CD4-positive, CD25-positive, alpha-beta regulatory T cell (primary cell): Measurements from ENCODE around the gene ZNF681. TPM values are rescaled to one million over a fixed set of nuclear protein-coding genes. Genes with fewer than 3 reads are reported as not detected.

Source experiments
- ATAC-seq, 2 donors: fragments of 150-1000 bp; cut with Tn5 transposase; one replicate each; pipeline ENCODE4 v1.10.0; 2021; ENCODE audit warnings: low read depth in 2 of 2, moderate number of reproducible peaks in 2 of 2, moderate library complexity in 1 of 2
- DNase-seq, 3 donors: peaks; one replicate each; pipeline versions ENCODE4 v3.0.0 to v3.0.0-alpha.2; 2012 to 2022; ENCODE audit warnings: mixed read lengths in 1 of 3
- H3K27ac ChIP-seq: one replicate; pipeline ENCODE4 v1.7.0; 2013; ENCODE audit warnings: mild to moderate bottlenecking, low read length; ENCODE audit not compliant: insufficient read depth, poor library complexity, severe bottlenecking
- H3K27me3 ChIP-seq: one replicate; pipeline ENCODE4 v1.7.0; 2013; ENCODE audit warnings: low read length; ENCODE audit not compliant: control insufficient read depth, insufficient read depth
- H3K36me3 ChIP-seq: one replicate; pipeline ENCODE4 v1.7.0; 2013; ENCODE audit warnings: mild to moderate bottlenecking, low read length, moderate library complexity; ENCODE audit not compliant: control insufficient read depth, insufficient read depth
- H3K4me1 ChIP-seq: 2 replicates; pipeline ENCODE4 v1.7.0; 2013; ENCODE audit warnings: mild to moderate bottlenecking, low read length; ENCODE audit not compliant: insufficient read depth, control insufficient read depth, poor library complexity, severe bottlenecking
- H3K4me3 ChIP-seq: one replicate; pipeline ENCODE4 v1.7.0; 2013; ENCODE audit warnings: low read depth, mild to moderate bottlenecking, low read length, moderate library complexity
- H3K9me3 ChIP-seq, 2 experiments: 1 replicate in 1 of 2; 2 replicates in 1 of 2; pipeline ENCODE4 v1.7.0; 2013; ENCODE audit warnings: low read length in 2 of 2, mild to moderate bottlenecking in 1 of 2, moderate library complexity in 1 of 2; ENCODE audit not compliant: control insufficient read depth in 2 of 2
- H3K27ac Mint-ChIP-seq, 3 donors: one replicate each; pipeline ENCODE4 v1.8.0; 2020 to 2022; ENCODE audit warnings: mild to moderate bottlenecking in 3 of 3, mixed read lengths in 3 of 3, moderate library complexity in 2 of 3
- H3K27me3 Mint-ChIP-seq: one replicate; pipeline ENCODE4 v1.8.0; 2022; ENCODE audit warnings: mild to moderate bottlenecking, mixed read lengths
- H3K36me3 Mint-ChIP-seq: one replicate; pipeline ENCODE4 v1.8.0; 2020; ENCODE audit warnings: mixed read lengths
- H3K4me1 Mint-ChIP-seq, 4 donors: one replicate each; pipeline ENCODE4 v1.8.0; 2020 to 2022; ENCODE audit warnings: mixed read lengths in 4 of 4, mild to moderate bottlenecking in 1 of 4
- H3K4me3 Mint-ChIP-seq, 4 donors: one replicate each; pipeline ENCODE4 v1.8.0; 2020 to 2022; ENCODE audit warnings: mild to moderate bottlenecking in 4 of 4, mixed read lengths in 4 of 4, moderate library complexity in 3 of 4
- H3K9me3 Mint-ChIP-seq, 7 donors: one replicate each; pipeline ENCODE4 v1.8.0; 2020 to 2022; ENCODE audit warnings: mixed read lengths in 7 of 7, mild to moderate bottlenecking in 3 of 7, moderate library complexity in 2 of 7
- polyA plus RNA-seq, 4 donors: library from polyadenylated mRNA; unstranded; fragments of 300-500 nt; fragmentation: Illumina TruSeq; gene quantifications; one replicate each; pipeline ENCODE4 v1.2.3, GENCODE V29; 2021
- total RNA-seq: library from RNA; stranded (reverse); gene quantifications from one replicate; pipeline ENCODE4 v1.2.3, GENCODE V29; 2022

Gene ZNF681
- 1.9 TPM for total RNA-seq
- 1 to 10 TPM; 1.7 to 2.9 (median 2.2) TPM for polyA plus RNA-seq

- ATAC-seq = peak; percentile 91 to 95
- peaks cover 17% of the 10 kb centered on the region for H3K36me3 Mint-ChIP-seq
- H3K36me3 ChIP-seq = peaks cover under 1% of the 10 kb centered on the region
- H3K9me3 Mint-ChIP-seq = peaks cover 0 to 10% (median 5%) of the 10 kb centered on the region in 7 donors
- peak within 1 kb of the TSS; percentile 82 for H3K27ac ChIP-seq
- no peaks in the 10 kb centered on the region for H3K27me3 Mint-ChIP-seq
- peak within 1 kb of the TSS; percentile 89 to 99 (median 96) for H3K4me3 Mint-ChIP-seq
- no peaks in the 10 kb centered on the region for H3K27me3 ChIP-seq
- peak; percentile 80 to 93 (median 88) for DNase-seq
- no peaks in the 10 kb centered on the region for H3K9me3 ChIP-seq
- peaks cover 8 to 42% (median 20%) of the 10 kb centered on the region in 4 donors for H3K4me1 Mint-ChIP-seq
- peaks cover 13% of the 10 kb centered on the region for H3K4me1 ChIP-seq
- H3K4me3 ChIP-seq = peak within 1 kb of the TSS; percentile 82
- H3K27ac Mint-ChIP-seq = peak within 1 kb of the TSS; percentile 95 to 98 (median 95)
Observed at GRCh38 chr19:23758187-23759074, at the start of gene ZNF681. TSS of gene ZNF681 (minus strand) at chr19:23758891. CDS start at chr19:23758749, 142 bp downstream.

- H3K4me1 Mint-ChIP-seq = peaks cover 0 to 34% (median 10%) of the 10 kb centered on the region in 4 donors
- Histone ChIP-seq H3K9me3 (no peaks in the 10 kb centered on the region), H3K27ac (no peak overlapping the region), H3K36me3 (peaks cover 2% of the 10 kb centered on the region), H3K4me3 (no peak overlapping the region), H3K27me3 (no peaks in the 10 kb centered on the region), H3K4me1 (peaks cover 16% of the 10 kb centered on the region)
- no peak overlapping the region for H3K4me3 Mint-ChIP-seq
- DNase-seq (no peak), ATAC-seq (no peak)
- no peak overlapping the region for H3K27ac Mint-ChIP-seq
- peaks cover 13% of the 10 kb centered on the region for H3K36me3 Mint-ChIP-seq
- H3K9me3 Mint-ChIP-seq = peaks cover 0 to 10% (median 1%) of the 10 kb centered on the region in 7 donors
- no peaks in the 10 kb centered on the region for H3K27me3 Mint-ChIP-seq
Observed at GRCh38 chr19:23804676-23805075, 46.0 kb upstream of the ZNF681 start.

GRCh38 chr19:23802290-23802689, 43.6 kb upstream of the ZNF681 start:
- peak overlapping the region; percentile 25 for H3K27ac ChIP-seq
- no peaks in the 10 kb centered on the region for H3K27me3 ChIP-seq
- H3K27me3 Mint-ChIP-seq = no peaks in the 10 kb centered on the region
- H3K4me1 ChIP-seq = peaks cover 21% of the 10 kb centered on the region
- no peak for DNase-seq
- peaks cover 4 to 47% (median 19%) of the 10 kb centered on the region in 4 donors for H3K4me1 Mint-ChIP-seq
- H3K36me3 ChIP-seq = no peaks in the 10 kb centered on the region
- no peaks in the 10 kb centered on the region for H3K9me3 ChIP-seq
- no peaks in the 10 kb centered on the region for H3K36me3 Mint-ChIP-seq
- peaks cover 0 to 17% (median 0%) of the 10 kb centered on the region in 7 donors for H3K9me3 Mint-ChIP-seq
- peak overlapping the region; percentile 51 to 76 (median 72) for H3K4me3 Mint-ChIP-seq
- H3K27ac Mint-ChIP-seq = peak overlapping the region; percentile 86 to 92 (median 89)
- peak overlapping the region; percentile 52 for H3K4me3 ChIP-seq
- no peak for ATAC-seq

- H3K36me3 Mint-ChIP-seq = no peaks in the 10 kb centered on the region
- Histone ChIP-seq H3K4me1 (peaks cover 21% of the 10 kb centered on the region), H3K9me3 (no peaks in the 10 kb centered on the region), H3K4me3 (peak overlapping the region; percentile 52), H3K27me3 (no peaks in the 10 kb centered on the region), H3K36me3 (no peaks in the 10 kb centered on the region), H3K27ac (peak overlapping the region; percentile 25)
- DNase-seq (no peak), ATAC-seq (no peak)
- peaks cover 0 to 18% (median under 1%) of the 10 kb centered on the region in 7 donors for H3K9me3 Mint-ChIP-seq
- H3K27me3 Mint-ChIP-seq = no peaks in the 10 kb centered on the region
- H3K4me1 Mint-ChIP-seq = peaks cover 4 to 49% (median 19%) of the 10 kb centered on the region in 4 donors
- H3K4me3 Mint-ChIP-seq = peak overlapping the region; percentile 72 to 76 (median 73)
- H3K27ac Mint-ChIP-seq = peak overlapping the region; percentile 86 to 92 (median 89)
Observed at GRCh38 chr19:23801803-23802202, 43.1 kb upstream of the ZNF681 start.

- peaks cover 21% of the 10 kb centered on the region for H3K4me1 ChIP-seq
- Mint-ChIP-seq H3K4me1 (peaks cover 4 to 55% (median 19%) of the 10 kb centered on the region in 4 donors), H3K27ac (peak overlapping the region; percentile 69 to 92 (median 81)), H3K27me3 (no peaks in the 10 kb centered on the region), H3K36me3 (no peaks in the 10 kb centered on the region), H3K9me3 (peaks cover 0 to 12% (median 3%) of the 10 kb centered on the region in 7 donors), H3K4me3 (peak overlapping the region in 2 of 4 donors; percentile 11 to 68)
- peaks cover 6% of the 10 kb centered on the region in 2 experiments for H3K9me3 ChIP-seq
- no peaks in the 10 kb centered on the region for H3K27me3 ChIP-seq
- no peak overlapping the region for H3K4me3 ChIP-seq
- ATAC-seq (no peak), DNase-seq (no peak)
- H3K36me3 ChIP-seq = no peaks in the 10 kb centered on the region
- peak overlapping the region; percentile 18 for H3K27ac ChIP-seq
Observed at GRCh38 chr19:23800868-23801267, 42.2 kb upstream of the ZNF681 start.

- ATAC-seq (no peak), DNase-seq (no peak)
- H3K27ac ChIP-seq = peak overlapping the region; percentile 63
- Mint-ChIP-seq H3K27ac (peak overlapping the region; percentile 69 to 92 (median 81)), H3K9me3 (peaks cover 0 to 13% (median 3%) of the 10 kb centered on the region in 7 donors), H3K4me1 (peaks cover 4 to 55% (median 19%) of the 10 kb centered on the region in 4 donors), H3K36me3 (no peaks in the 10 kb centered on the region), H3K4me3 (peak overlapping the region in 3 of 4 donors; percentile 65 to 87 (median 68)), H3K27me3 (no peaks in the 10 kb centered on the region)
- H3K27me3 ChIP-seq = no peaks in the 10 kb centered on the region
- peaks cover 11 to 12% of the 10 kb centered on the region in 2 experiments for H3K9me3 ChIP-seq
- H3K4me3 ChIP-seq = peak overlapping the region; percentile 28
- H3K36me3 ChIP-seq = no peaks in the 10 kb centered on the region
- peaks cover 21% of the 10 kb centered on the region for H3K4me1 ChIP-seq
Observed at GRCh38 chr19:23800271-23800670, 41.6 kb upstream of the ZNF681 start.

GRCh38 chr19:23799321-23799720, 40.6 kb upstream of the ZNF681 start:
- Mint-ChIP-seq H3K4me1 (peaks cover 8 to 61% (median 19%) of the 10 kb centered on the region in 4 donors), H3K9me3 (peaks cover 0 to 18% (median 3%) of the 10 kb centered on the region in 7 donors), H3K27me3 (no peaks in the 10 kb centered on the region), H3K27ac (peak overlapping the region; percentile 92 to 97 (median 96)), H3K36me3 (no peaks in the 10 kb centered on the region), H3K4me3 (peak overlapping the region; percentile 86 to 93 (median 88))
- Histone ChIP-seq H3K4me1 (peaks cover 21% of the 10 kb centered on the region), H3K27me3 (no peaks in the 10 kb centered on the region), H3K4me3 (peak overlapping the region; percentile 64), H3K27ac (peak overlapping the region; percentile 63), H3K36me3 (no peaks in the 10 kb centered on the region), H3K9me3 (peaks cover 13 to 14% of the 10 kb centered on the region in 2 experiments)
- ATAC-seq (peak; percentile 93 to 94), DNase-seq (peak; percentile 5 to 72 (median 46))
